GM12891 (cell line): ENCODE measurements around the gene KDM4B. TPM values are rescaled to one million over a fixed set of nuclear protein-coding genes. Genes with fewer than 3 reads are reported as not detected.
A peak's percentile ranks its signal among the peaks of the same experiment; 100 is the strongest.
"Not testable (repeated sequence)": the region's sequence is repeated elsewhere in the genome, so short reads cannot be mapped to it uniquely, and the experiment has no call there.

Experiments used
- DNase-seq: peaks from one replicate; pipeline ENCODE4 v3.0.0; 2011; ENCODE audit warnings: low spot score; ENCODE audit not compliant: insufficient read length
- FAIRE-seq: peaks from 2 replicates; lab custom pipeline; 2011; peaks lifted over from hg19 to GRCh38; lab: Jason Lieb, UNC
- PAX5 ChIP-seq: IDR thresholded peaks from 2 replicates; pipeline ENCODE4 v1.6.1; 2011; ENCODE audit warnings: low read length, moderate library complexity, mild to moderate bottlenecking; ENCODE audit not compliant: insufficient read depth, severe bottlenecking
- POLR2A ChIP-seq: IDR thresholded peaks from 2 replicates; pipeline ENCODE4 v1.6.1; 2011; ENCODE audit warnings: low read depth, low read length, control low read depth
- POLR2AphosphoS5 ChIP-seq: IDR thresholded peaks from 2 replicates; pipeline ENCODE4 v1.6.1; 2011; ENCODE audit warnings: low read depth, low read length, control low read depth
- POU2F2 ChIP-seq: IDR thresholded peaks from 2 replicates; pipeline ENCODE4 v1.6.1; 2011; ENCODE audit warnings: low read depth, mild to moderate bottlenecking, control low read depth, low read length, moderate library complexity
- SPI1 ChIP-seq: IDR thresholded peaks from 2 replicates; pipeline ENCODE4 v1.6.1; 2011; ENCODE audit warnings: low read depth, low read length, control low read depth
- TAF1 ChIP-seq: IDR thresholded peaks from 2 replicates; pipeline ENCODE4 v1.6.1; 2011; ENCODE audit warnings: low read depth, low read length, control low read depth
- polyA plus RNA-seq: library from polyadenylated mRNA; unstranded; fragments of >200 nt; gene quantifications from one replicate; pipeline ENCODE4 v1.2.1, GENCODE V29; 2012; ENCODE audit warnings: low read depth, missing spikeins, inconsistent platforms; ENCODE audit not compliant: missing spikeins

KDM4B gene
- 30.6 TPM for polyA plus RNA-seq

GRCh38 chr19:4968462-4969291, at the start of gene KDM4B:
TSS of gene KDM4B (plus strand) at chr19:4969113. CDS start at chr19:5032891, 63,778 bp downstream.
- TF ChIP-seq SPI1: no peak
- TF ChIP-seq POU2F2: peak; percentile 67; the same call in 1 of the 2 replicates
- peak; percentile 42; the same call in 1 of the 2 replicates for TF ChIP-seq TAF1
- TF ChIP-seq POLR2AphosphoS5: peak; percentile 89
- peak; percentile 8 for TF ChIP-seq PAX5
- TF ChIP-seq POLR2A: peak; percentile 92
- DNase-seq (peak; percentile 99), FAIRE-seq (peak; percentile 97)

- FAIRE-seq (no peak), DNase-seq (no peak)
- no peak for TF ChIP-seq POU2F2
- no peak for TF ChIP-seq POLR2AphosphoS5
- no peak for TF ChIP-seq TAF1
- TF ChIP-seq SPI1: no peak
Observed at GRCh38 chr19:4922530-4923275, 46.2 kb upstream of the KDM4B start.

- DNase-seq (no peak), FAIRE-seq (no peak)
- TF ChIP-seq POU2F2 (no peak), SPI1 (no peak), PAX5 (no peak), POLR2AphosphoS5 (0 out of 2 replicates have a peak, but pooled peaks have one; percentile 20), TAF1 (no peak), POLR2A (no peak)
Observed at GRCh38 chr19:4923276-4923747, 45.6 kb upstream of the KDM4B start.

- DNase-seq (no peak), FAIRE-seq (no peak)
- no peak for TF ChIP-seq POLR2AphosphoS5
- TF ChIP-seq POLR2A: no peak
- no peak for TF ChIP-seq PAX5
- TF ChIP-seq SPI1: no peak
- TF ChIP-seq POU2F2: no peak
- no peak for TF ChIP-seq TAF1
Observed at GRCh38 chr19:4929186-4929585, 39.7 kb upstream of the KDM4B start.

GRCh38 chr19:4930664-4931063, 38.2 kb upstream of the KDM4B start:
- no peak for FAIRE-seq
- TF ChIP-seq PAX5 (no peak), SPI1 (no peak), POLR2A (no peak), POU2F2 (no peak), TAF1 (no peak), POLR2AphosphoS5 (no peak)

GRCh38 chr19:4932711-4933110, 36.2 kb upstream of the KDM4B start:
- FAIRE-seq: no peak
- TF ChIP-seq POLR2AphosphoS5 (no peak), PAX5 (no peak), POU2F2 (no peak), POLR2A (no peak), SPI1 (no peak), TAF1 (no peak)
- no peak for DNase-seq

More at GRCh38 chr19:4930664-4931063, 38.2 kb upstream of the KDM4B start:
- DNase-seq: no peak

- DNase-seq (no peak), FAIRE-seq (no peak)
- TF ChIP-seq PAX5 (no peak), SPI1 (peak; percentile 89)
Observed at GRCh38 chr19:4933528-4933927, 35.4 kb upstream of the KDM4B start.

- TF ChIP-seq POU2F2 (no peak), SPI1 (no peak), POLR2AphosphoS5 (no peak), TAF1 (no peak), PAX5 (no peak), POLR2A (no peak)
- no peak for FAIRE-seq
- no peak for DNase-seq
Observed at GRCh38 chr19:4935444-4935843, 33.5 kb upstream of the KDM4B start.

GRCh38 chr19:4937060-4937459, 31.9 kb upstream of the KDM4B start:
- no peak for DNase-seq
- no peak for TF ChIP-seq POLR2A
- TF ChIP-seq TAF1: no peak
- no peak for TF ChIP-seq POU2F2
- TF ChIP-seq SPI1: no peak
- no peak for TF ChIP-seq PAX5
- TF ChIP-seq POLR2AphosphoS5: no peak
- FAIRE-seq: no peak

- not testable (repeated sequence) for DNase-seq, FAIRE-seq
Observed at GRCh38 chr19:4938461-4938860, 30.5 kb upstream of the KDM4B start.
